GM12878 (cell line): ENCODE results near the gene ANAPC7.

Experiments
- EP300 ChIP-seq, 2 experiments: fragments of 150-350 bp in 1 of 2; IDR thresholded peaks; 2 replicates each; pipeline ENCODE4 v1.6.1; 2011 to 2012; ENCODE audit warnings: low read depth in 2 of 2, low read length in 2 of 2, borderline replicate concordance in 1 of 2, improper control_type of control experiment in 1 of 2, inconsistent platforms in 1 of 2; ENCODE audit not compliant: control insufficient read depth in 1 of 2
- EZH2 ChIP-seq: IDR thresholded peaks from 2 replicates; pipeline ENCODE4 v1.6.1; 2012; ENCODE audit warnings: low read depth, mild to moderate bottlenecking, control low read depth, inconsistent platforms, low read length, borderline replicate concordance; ENCODE audit not compliant: control insufficient read depth
- FOXM1 ChIP-seq: IDR thresholded peaks from 2 replicates; pipeline ENCODE4 v1.6.1; 2012; ENCODE audit warnings: low read depth, mild to moderate bottlenecking, inconsistent platforms, low read length, moderate library complexity
- HDGF ChIP-seq: fragments of 450-650 bp; IDR thresholded peaks from 2 replicates; pipeline ENCODE4 v1.6.1; 2016; ENCODE audit warnings: antibody characterized with exemption
- IKZF1 ChIP-seq: fragments of 450-650 bp; conservative IDR thresholded peaks from 2 replicates; pipeline ENCODE4 v1.6.1; 2017; ENCODE audit warnings: antibody characterized with exemption, mild to moderate bottlenecking
- JUND ChIP-seq: IDR thresholded peaks from 2 replicates; pipeline ENCODE4 v1.6.1; 2012; ENCODE audit warnings: low read depth, mild to moderate bottlenecking, low read length, improper control_type of control experiment, moderate library complexity
- MYC ChIP-seq: IDR thresholded peaks from 2 replicates; pipeline ENCODE4 v1.6.1; 2011; ENCODE audit warnings: mild to moderate bottlenecking, low read length, moderate library complexity, inconsistent platforms; ENCODE audit not compliant: insufficient read depth, insufficient replicate concordance, insufficient read length, severe bottlenecking
- NFYB ChIP-seq: IDR thresholded peaks from 2 replicates; pipeline ENCODE4 v1.6.1; 2011; ENCODE audit warnings: low read depth, mild to moderate bottlenecking, low read length, improper control_type of control experiment, moderate library complexity; ENCODE audit not compliant: insufficient read depth
- NR2C1 ChIP-seq: fragments of 450-650 bp; IDR thresholded peaks from 2 replicates; pipeline ENCODE4 v1.6.1; 2017; ENCODE audit warnings: antibody characterized with exemption, mild to moderate bottlenecking, moderate library complexity
- SPI1 ChIP-seq: IDR thresholded peaks from 2 replicates; pipeline ENCODE4 v1.6.1; 2011; ENCODE audit warnings: low read depth, mild to moderate bottlenecking, low read length, moderate library complexity, borderline replicate concordance; ENCODE audit not compliant: insufficient read depth
- TF ChIP-seq, protein P1 (sequence below), 3 experiments: IDR thresholded peaks in 2 of 3; conservative IDR thresholded peaks in 1 of 3; 2 replicates each; pipeline ENCODE4 v1.5.1; 2011; ENCODE audit warnings: low read depth in 3 of 3, low read length in 3 of 3, mild to moderate bottlenecking in 3 of 3, control low read depth in 2 of 3, moderate library complexity in 2 of 3, inconsistent platforms in 1 of 3, mixed read lengths in 1 of 3; ENCODE audit not compliant: control insufficient read depth in 2 of 3, insufficient read depth in 1 of 3; ENCODE audit errors: extremely low read depth in 1 of 3
- TF ChIP-seq, protein P2 (sequence below): fragments of 450-650 bp; IDR thresholded peaks from 2 replicates; pipeline ENCODE4 v1.6.1; 2017; ENCODE audit warnings: mild to moderate bottlenecking

DNA sequence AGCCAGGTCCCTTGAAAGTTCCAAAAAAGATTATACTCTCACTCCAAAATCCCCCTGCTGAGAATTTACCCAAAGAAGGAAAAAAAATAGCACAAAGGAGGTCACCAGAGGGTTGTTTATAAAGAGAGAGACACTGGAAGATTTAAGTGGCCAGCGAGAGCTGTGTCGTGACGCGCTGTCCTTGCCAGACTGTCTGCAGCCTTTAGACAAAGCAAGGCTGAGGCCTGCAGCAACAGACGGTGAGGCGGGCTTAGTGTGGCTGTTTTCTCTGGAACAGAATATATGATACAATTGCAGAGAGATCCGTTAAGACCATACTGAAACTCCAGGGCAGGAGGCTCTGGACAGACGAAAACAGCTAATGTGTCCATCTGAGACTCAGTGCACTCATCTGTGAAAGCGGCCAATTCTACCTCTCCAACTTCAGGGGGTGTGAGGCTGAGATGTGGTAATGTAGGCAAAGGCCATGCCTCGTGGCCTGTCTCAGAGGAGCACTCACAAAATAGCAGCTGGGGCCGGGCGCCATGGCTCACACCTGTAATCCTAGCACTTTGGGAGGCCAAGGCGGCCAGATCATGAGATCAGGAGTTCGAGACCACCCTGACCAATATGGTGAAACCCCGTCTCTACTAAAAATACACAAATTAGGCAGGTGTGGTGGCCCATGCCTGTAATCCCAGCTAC, 36.2 kb downstream of the ANAPC7 start:
- TF ChIP-seq, protein P1, sequence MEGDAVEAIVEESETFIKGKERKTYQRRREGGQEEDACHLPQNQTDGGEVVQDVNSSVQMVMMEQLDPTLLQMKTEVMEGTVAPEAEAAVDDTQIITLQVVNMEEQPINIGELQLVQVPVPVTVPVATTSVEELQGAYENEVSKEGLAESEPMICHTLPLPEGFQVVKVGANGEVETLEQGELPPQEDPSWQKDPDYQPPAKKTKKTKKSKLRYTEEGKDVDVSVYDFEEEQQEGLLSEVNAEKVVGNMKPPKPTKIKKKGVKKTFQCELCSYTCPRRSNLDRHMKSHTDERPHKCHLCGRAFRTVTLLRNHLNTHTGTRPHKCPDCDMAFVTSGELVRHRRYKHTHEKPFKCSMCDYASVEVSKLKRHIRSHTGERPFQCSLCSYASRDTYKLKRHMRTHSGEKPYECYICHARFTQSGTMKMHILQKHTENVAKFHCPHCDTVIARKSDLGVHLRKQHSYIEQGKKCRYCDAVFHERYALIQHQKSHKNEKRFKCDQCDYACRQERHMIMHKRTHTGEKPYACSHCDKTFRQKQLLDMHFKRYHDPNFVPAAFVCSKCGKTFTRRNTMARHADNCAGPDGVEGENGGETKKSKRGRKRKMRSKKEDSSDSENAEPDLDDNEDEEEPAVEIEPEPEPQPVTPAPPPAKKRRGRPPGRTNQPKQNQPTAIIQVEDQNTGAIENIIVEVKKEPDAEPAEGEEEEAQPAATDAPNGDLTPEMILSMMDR (IDR thresholded peaks at IDR 0.05 in 2 of 3, conservative IDR thresholded peaks at IDR 0.05 in 1 of 3; ENCODE audit: control insufficient read depth in 2 of 3, extremely low read depth in 1 of 3, insufficient read depth in 1 of 3, low read depth in 3 of 3, low read length in 3 of 3): no peak
- TF ChIP-seq MYC: no peak
- no peak for TF ChIP-seq SPI1
- TF ChIP-seq HDGF: no peak; the same call in 1 of the 2 replicates
- no peak for TF ChIP-seq FOXM1
- TF ChIP-seq, protein P2, sequence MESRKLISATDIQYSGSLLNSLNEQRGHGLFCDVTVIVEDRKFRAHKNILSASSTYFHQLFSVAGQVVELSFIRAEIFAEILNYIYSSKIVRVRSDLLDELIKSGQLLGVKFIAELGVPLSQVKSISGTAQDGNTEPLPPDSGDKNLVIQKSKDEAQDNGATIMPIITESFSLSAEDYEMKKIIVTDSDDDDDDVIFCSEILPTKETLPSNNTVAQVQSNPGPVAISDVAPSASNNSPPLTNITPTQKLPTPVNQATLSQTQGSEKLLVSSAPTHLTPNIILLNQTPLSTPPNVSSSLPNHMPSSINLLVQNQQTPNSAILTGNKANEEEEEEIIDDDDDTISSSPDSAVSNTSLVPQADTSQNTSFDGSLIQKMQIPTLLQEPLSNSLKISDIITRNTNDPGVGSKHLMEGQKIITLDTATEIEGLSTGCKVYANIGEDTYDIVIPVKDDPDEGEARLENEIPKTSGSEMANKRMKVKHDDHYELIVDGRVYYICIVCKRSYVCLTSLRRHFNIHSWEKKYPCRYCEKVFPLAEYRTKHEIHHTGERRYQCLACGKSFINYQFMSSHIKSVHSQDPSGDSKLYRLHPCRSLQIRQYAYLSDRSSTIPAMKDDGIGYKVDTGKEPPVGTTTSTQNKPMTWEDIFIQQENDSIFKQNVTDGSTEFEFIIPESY: no peak
- TF ChIP-seq JUND: no peak
- TF ChIP-seq EP300 (IDR thresholded peaks at IDR 0.05; ENCODE audit: borderline replicate concordance in 1 of 2, control insufficient read depth in 1 of 2, low read depth in 2 of 2, low read length in 2 of 2): no peak
- TF ChIP-seq NR2C1: no peak
- TF ChIP-seq IKZF1: no peak
- TF ChIP-seq EZH2: no peak
- no peak for TF ChIP-seq NFYB
